GM12878 (cell line): Measurements from ENCODE around the gene CLMP. TPM values are rescaled to one million over a fixed set of nuclear protein-coding genes. Genes with fewer than 3 reads are reported as not detected.

Source experiments
- ATAC-seq: fragments of 200-7000 bp; cut with Tn5 transposase; 3 replicates; pipeline ENCODE4 v1.9.1; 2020; ENCODE audit warnings: mild to moderate bottlenecking, moderate library complexity
- BruUV-seq: library from RNA; stranded (reverse); fragments of 400-500 nt; replicated peaks from 2 replicates; lab custom pipeline; 2021; lab: Mats Ljungman, UMichigan
- CTCF ChIA-PET: fragments of 300-600 bp; sonication (Branson Sonifier 250); formaldehyde crosslinking; extraction: SDS; loops from one replicate; lab custom pipeline; 2021; ENCODE audit warnings: inconsistent platforms; lab: Yijun Ruan, JAX
- POLR2A ChIA-PET: fragments of 350-600 bp; formaldehyde crosslinking; extraction: SDS; loops from one replicate; lab custom pipeline; 2021; ENCODE audit warnings: inconsistent platforms; lab: Charles Lee
- RAD21 ChIA-PET: fragments of 300-600 bp; sonication (Branson Sonifier 250); formaldehyde crosslinking; loops from one replicate; lab custom pipeline; 2023; ENCODE audit warnings: antibody characterized with exemption; ENCODE audit not compliant: unreplicated experiment; lab: Charles Lee
- SMC1A ChIA-PET: fragments of 300-600 bp; sonication (Branson Sonifier 250); formaldehyde crosslinking; loops from one replicate; lab custom pipeline; 2023; ENCODE audit not compliant: unreplicated experiment, uncharacterized antibody; lab: Charles Lee
- DNase-seq: peaks from one replicate; pipeline ENCODE4 v3.0.0-alpha.2; 2011; ENCODE audit warnings: low read depth, low spot score
- FAIRE-seq: peaks from 3 replicates; lab custom pipeline; 2011; peaks lifted over from hg19 to GRCh38; lab: Jason Lieb, UNC
- H2AFZ ChIP-seq: 2 replicates; pipeline ENCODE4 v1.6.0; 2011; ENCODE audit warnings: low read depth, low read length, control low read depth; ENCODE audit not compliant: control insufficient read depth
- H3K27ac ChIP-seq: 2 replicates; pipeline ENCODE4 v1.5.1; 2011; ENCODE audit warnings: control low read depth; ENCODE audit not compliant: control insufficient read depth, insufficient read depth
- H3K27me3 ChIP-seq, 2 experiments: replicated peaks in 1 of 2; 2 replicates each; pipeline versions ENCODE4 v1.6.0 to v1.6.1; 2011; ENCODE audit warnings: low read length in 1 of 2; ENCODE audit not compliant: control insufficient read depth in 2 of 2, insufficient read depth in 2 of 2
- H3K36me3 ChIP-seq, 2 experiments: 2 replicates each; pipeline ENCODE4 v1.5.1; 2011; ENCODE audit warnings: low read length in 1 of 2; ENCODE audit not compliant: control insufficient read depth in 2 of 2, insufficient read depth in 2 of 2
- H3K4me1 ChIP-seq: 2 replicates; pipeline ENCODE4 v1.6.1; 2011; ENCODE audit warnings: mild to moderate bottlenecking, low read length, moderate library complexity, mixed read lengths; ENCODE audit not compliant: control insufficient read depth, insufficient read depth
- H3K4me2 ChIP-seq: 2 replicates; pipeline ENCODE4 v1.6.0; 2011; ENCODE audit warnings: control low read depth; ENCODE audit not compliant: control insufficient read depth, insufficient read depth
- H3K4me3 ChIP-seq: fragments of 200-600 bp; sonication (generic); 2 replicates; pipeline ENCODE4 v1.5.1; 2016
- H3K79me2 ChIP-seq: 2 replicates; pipeline ENCODE4 v1.6.0; 2011; ENCODE audit warnings: low read length; ENCODE audit not compliant: control insufficient read depth, insufficient read depth
- H3K9ac ChIP-seq: 2 replicates; pipeline ENCODE4 v1.8.0; 2011; ENCODE audit warnings: low read length, control low read depth, mixed read lengths; ENCODE audit not compliant: control insufficient read depth, insufficient read depth
- H3K9me3 ChIP-seq: replicated peaks from 3 replicates; pipeline ENCODE4 v1.5.1; 2011; ENCODE audit warnings: mild to moderate bottlenecking, low read length; ENCODE audit not compliant: control insufficient read depth, insufficient read depth
- H4K20me1 ChIP-seq: 2 replicates; pipeline ENCODE4 v1.6.0; 2011; ENCODE audit not compliant: control insufficient read depth, insufficient read depth
- BCL11A ChIP-seq: IDR thresholded peaks from 2 replicates; pipeline ENCODE4 v1.6.1; 2011; ENCODE audit warnings: low read depth, low read length
- BHLHE40 ChIP-seq, 2 experiments: fragments of 450-650 bp in 1 of 2; IDR thresholded peaks; 2 replicates each; pipeline ENCODE4 v1.6.1; 2011 to 2017; ENCODE audit warnings: low read depth in 2 of 2, borderline replicate concordance in 1 of 2, improper control_type of control experiment in 1 of 2, low read length in 1 of 2, mild to moderate bottlenecking in 1 of 2
- CREM ChIP-seq: IDR thresholded peaks from 2 replicates; pipeline ENCODE4 v1.6.1; 2014; ENCODE audit warnings: antibody characterized with exemption, low read depth
- EGR1 ChIP-seq, 2 experiments: IDR thresholded peaks; 1 replicate in 1 of 2; 2 replicates in 1 of 2; pipeline ENCODE4 v1.6.1; 2011 to 2012; ENCODE audit warnings: low read depth in 2 of 2, low read length in 2 of 2, borderline replicate concordance in 1 of 2, mild to moderate bottlenecking in 1 of 2, moderate library complexity in 1 of 2
- HDGF ChIP-seq: fragments of 450-650 bp; IDR thresholded peaks from 2 replicates; pipeline ENCODE4 v1.6.1; 2016; ENCODE audit warnings: antibody characterized with exemption
- IKZF2 ChIP-seq, 2 experiments: fragments of 450-650 bp; IDR thresholded peaks; 2 replicates each; pipeline ENCODE4 v1.6.1; 2017; ENCODE audit warnings: mild to moderate bottlenecking in 2 of 2, moderate library complexity in 2 of 2
- MEF2A ChIP-seq: IDR thresholded peaks from 2 replicates; pipeline ENCODE4 v1.6.1; 2011; ENCODE audit warnings: low read depth, mild to moderate bottlenecking, low read length, moderate library complexity; ENCODE audit not compliant: insufficient read depth
- MTA3 ChIP-seq: IDR thresholded peaks from 2 replicates; pipeline ENCODE4 v1.6.1; 2012; ENCODE audit warnings: low read length, inconsistent platforms, borderline replicate concordance
- NFYB ChIP-seq: IDR thresholded peaks from 2 replicates; pipeline ENCODE4 v1.6.1; 2011; ENCODE audit warnings: low read depth, mild to moderate bottlenecking, low read length, improper control_type of control experiment, moderate library complexity; ENCODE audit not compliant: insufficient read depth
- PAX8 ChIP-seq: fragments of 450-650 bp; IDR thresholded peaks from 2 replicates; pipeline ENCODE4 v1.6.1; 2017; ENCODE audit warnings: mild to moderate bottlenecking, moderate library complexity
- RFX5 ChIP-seq: IDR thresholded peaks from 2 replicates; pipeline ENCODE4 v1.6.1; 2011; ENCODE audit warnings: low read depth, low read length, improper control_type of control experiment
- USF1 ChIP-seq: IDR thresholded peaks from 2 replicates; pipeline ENCODE4 v1.6.1; 2011; ENCODE audit warnings: borderline replicate concordance, low read depth, mild to moderate bottlenecking, moderate library complexity, mixed read lengths, low read length; ENCODE audit not compliant: insufficient read depth; ENCODE audit errors: extremely low read length
- WGBS: methylation state at CpG from one replicate; pipeline ENCODE4 v1.1.6; 2016; ENCODE audit warnings: low lambda C conversion rate; ENCODE audit not compliant: insufficient replicate concordance, insufficient coverage; ENCODE audit errors: missing lambda C conversion rate; 5-methylcytosine and 5-hydroxymethylcytosine counted together
- in situ Hi-C: fragments of 300-500 bp; cut with MboI; formaldehyde crosslinking; loops from 9 replicates; pipeline ENCODE4 v1.14.3; 2018; ENCODE audit warnings: mixed read lengths
- intact Hi-C: fragments of 100-400 bp; cut with micrococcal nuclease; formaldehyde crosslinking; loops from one replicate; pipeline ENCODE4 v1.14.2; 2022; ENCODE audit not compliant: unreplicated experiment
- polyA plus RNA-seq, 11 experiments: library from polyadenylated mRNA; depleted of rRNA in 4 of 11; unstranded in 6 of 11; stranded (reverse) in 5 of 11; fragments of >200 nt; fragmentation: Nextera tagmentation in 4 of 11; fragmentation: Illumina TruSeq in 1 of 11; extraction: Ambion mirVana in 4 of 11; extraction: Trizol in 1 of 11; gene quantifications; 1 replicate in 1 of 11; 2 replicates in 10 of 11; pipeline versions ENCODE4 v1.2.1 to v1.2.3, GENCODE V29; 2011 to 2016; ENCODE audit warnings: inconsistent platforms in 2 of 11, missing spikeins in 2 of 11, low read depth in 1 of 11
- total RNA-seq, 4 experiments: library from RNA; depleted of rRNA in 3 of 4; stranded (reverse); fragments of >200 nt in 3 of 4; fragmentation: Illumina TruSeq in 1 of 4; extraction: Trizol in 1 of 4; gene quantifications; 2 replicates each; pipeline versions ENCODE4 v1.2.1 to v1.2.3, GENCODE V29; 2013 to 2021

The CLMP gene
- total and polyA plus RNA-seq, 10 of the 15 experiments (the other 5 are each of a cell fraction or from before 2014, with no cell fraction given) = 0.01 to 0.71 (median 0.20) TPM; not detected in 4

- H3K27me3 ChIP-seq = no peaks in the 10 kb centered on the region; a peak in 1 of 4 replicates
- no peak overlapping the region for H3K4me2 ChIP-seq
- intact Hi-C loops (no loop called here), in situ Hi-C loops (no loop called here)
- no peaks in the 10 kb centered on the region; the same call in 2 of the 3 replicates for H3K9me3 ChIP-seq
- no peaks in the 10 kb centered on the region for H4K20me1 ChIP-seq
- no TSS peak for BruUV-seq
- FAIRE-seq (no peak), DNase-seq (no peak), ATAC-seq (no peak)
- POLR2A ChIA-PET = no interaction called here
- SMC1A ChIA-PET = interaction anchor here (1.2 kb wide), 1 partner anchor 11 kb away, joined by 3 read pairs; no protein-coding TSS in a partner anchor
- TF ChIP-seq EGR1 (IDR thresholded peaks at IDR 0.05; ENCODE audit: borderline replicate concordance in 1 of 2, low read depth in 2 of 2, low read length in 2 of 2) (no peak), HDGF (no peak)
- no peaks in the 10 kb centered on the region for H3K79me2 ChIP-seq
- H3K9ac ChIP-seq = no peak overlapping the region
- WGBS = 43% methylated on average over 9 of the region's 9 CpGs
- H3K27ac ChIP-seq = no peak overlapping the region
- no peak overlapping the region for H3K4me3 ChIP-seq
- CTCF ChIA-PET = interaction anchor here (2.4 kb wide), 1 partner anchor 28 kb away, joined by 7 read pairs; no protein-coding TSS in a partner anchor
- RAD21 ChIA-PET = no interaction called here
- no peaks in the 10 kb centered on the region for H3K36me3 ChIP-seq
- no peaks in the 10 kb centered on the region for H3K4me1 ChIP-seq
- no peak overlapping the region for H2AFZ ChIP-seq
These were observed 24.1 kb upstream of the CLMP start for GRCh38 chr11:123219066-123219690.

- H3K79me2 ChIP-seq = no peaks in the 10 kb centered on the region
- ChIA-PET RAD21 (no interaction called here), SMC1A (interaction anchor here (1.2 kb wide), 1 partner anchor 10 kb away, joined by 3 read pairs; no protein-coding TSS in a partner anchor), POLR2A (no interaction called here), CTCF (no interaction called here)
- intact Hi-C loops (no loop called here), in situ Hi-C loops (no loop called here)
- no peak overlapping the region for H2AFZ ChIP-seq
- no peaks in the 10 kb centered on the region for H3K36me3 ChIP-seq
- H3K27ac ChIP-seq = no peak overlapping the region
- ATAC-seq (no peak), FAIRE-seq (no peak), DNase-seq (no peak)
- H3K27me3 ChIP-seq = peaks cover 0 to under 1% of the 10 kb centered on the region in 2 experiments; a peak in 1 of 4 replicates
- no TSS peak for BruUV-seq
- no peaks in the 10 kb centered on the region for H3K4me1 ChIP-seq
- H3K9me3 ChIP-seq = no peaks in the 10 kb centered on the region; the same call in 2 of the 3 replicates
- no peak overlapping the region for H3K9ac ChIP-seq
- no peaks in the 10 kb centered on the region for H4K20me1 ChIP-seq
- 33% methylated on average over 5 of the region's 5 CpGs for WGBS
- no peak overlapping the region for H3K4me2 ChIP-seq
- no peak overlapping the region for H3K4me3 ChIP-seq
- TF ChIP-seq MEF2A = no peak
- no peak for TF ChIP-seq BCL11A
- no peak for TF ChIP-seq BHLHE40 (IDR thresholded peaks at IDR 0.05; ENCODE audit: borderline replicate concordance in 1 of 2, low read depth in 2 of 2, low read length in 1 of 2)
- no peak for TF ChIP-seq RFX5
- TF ChIP-seq CREM = no peak
- no peak for TF ChIP-seq MTA3
- TF ChIP-seq NFYB = no peak
- TF ChIP-seq PAX8 = no peak
- no peak for TF ChIP-seq IKZF2 (IDR thresholded peaks at IDR 0.05)
- no peak for TF ChIP-seq USF1
These were observed 23.4 kb upstream of the CLMP start for GRCh38 chr11:123218451-123218850.
